HG02588 (cell line): ENCODE results near the gene GRIK2.

Source experiments
- ATAC-seq: cut with Tn5 transposase; IDR thresholded peaks from one replicate; pipeline ENCODE4 v1.9.1; 2021; ENCODE audit warnings: mild to moderate bottlenecking, moderate library complexity; ENCODE audit not compliant: unreplicated experiment

GRIK2 gene

GRCh38 chr6:101776919-101777350 lies 383.4 kb downstream of the GRIK2 start:
- no peak for ATAC-seq

- ATAC-seq = no peak
Measured at GRCh38 chr6:101777646-101778045, 384.1 kb downstream of the GRIK2 start.

- ATAC-seq = no peak
Measured at GRCh38 chr6:101779051-101779844, 385.7 kb downstream of the GRIK2 start.

GRCh38 chr6:101783287-101783686 lies 389.8 kb downstream of the GRIK2 start:
- ATAC-seq = no peak

GRCh38 chr6:101784094-101784493 lies 390.6 kb downstream of the GRIK2 start:
- ATAC-seq = no peak

GRCh38 chr6:101799531-101799930 lies 406.0 kb downstream of the GRIK2 start:
- ATAC-seq = no peak

- ATAC-seq = no peak
Measured at GRCh38 chr6:101800598-101800997, 407.1 kb downstream of the GRIK2 start.

GRCh38 chr6:101803136-101803535 lies 409.6 kb downstream of the GRIK2 start:
- ATAC-seq = no peak

- ATAC-seq = no peak
Measured at GRCh38 chr6:101806241-101806640, 412.7 kb downstream of the GRIK2 start.

GRCh38 chr6:101811108-101811507 lies 417.6 kb downstream of the GRIK2 start:
- ATAC-seq = no peak

- no peak for ATAC-seq
Measured at GRCh38 chr6:101816716-101817115, 423.2 kb downstream of the GRIK2 start.

GRCh38 chr6:101818051-101818450 lies 424.5 kb downstream of the GRIK2 start:
- ATAC-seq = no peak

- ATAC-seq = no peak
Measured at GRCh38 chr6:101824551-101825345, 431.2 kb downstream of the GRIK2 start.

- no peak for ATAC-seq
Measured at GRCh38 chr6:101826269-101826668, 432.8 kb downstream of the GRIK2 start.

- no peak for ATAC-seq
Measured at GRCh38 chr6:101826678-101827077, 433.2 kb downstream of the GRIK2 start.

- ATAC-seq = no peak
Measured at GRCh38 chr6:101830501-101831031, 437.1 kb downstream of the GRIK2 start.

GRCh38 chr6:101832371-101832770 lies 438.9 kb downstream of the GRIK2 start:
- no peak for ATAC-seq

GRCh38 chr6:101840100-101840499 lies 446.6 kb downstream of the GRIK2 start:
- no peak for ATAC-seq

GRCh38 chr6:101845172-101845571 lies 451.7 kb downstream of the GRIK2 start:
- peak; percentile 60 for ATAC-seq

- ATAC-seq = peak; percentile 96
Measured at GRCh38 chr6:101845621-101846020, 452.1 kb downstream of the GRIK2 start.

- ATAC-seq = no peak
Measured at GRCh38 chr6:101847690-101848089, 454.2 kb downstream of the GRIK2 start.

- no peak for ATAC-seq
Measured at GRCh38 chr6:101851911-101852310, 458.4 kb downstream of the GRIK2 start.
